ENCODE measurements around the gene CNGA3.

CNGA3 gene

DNA sequence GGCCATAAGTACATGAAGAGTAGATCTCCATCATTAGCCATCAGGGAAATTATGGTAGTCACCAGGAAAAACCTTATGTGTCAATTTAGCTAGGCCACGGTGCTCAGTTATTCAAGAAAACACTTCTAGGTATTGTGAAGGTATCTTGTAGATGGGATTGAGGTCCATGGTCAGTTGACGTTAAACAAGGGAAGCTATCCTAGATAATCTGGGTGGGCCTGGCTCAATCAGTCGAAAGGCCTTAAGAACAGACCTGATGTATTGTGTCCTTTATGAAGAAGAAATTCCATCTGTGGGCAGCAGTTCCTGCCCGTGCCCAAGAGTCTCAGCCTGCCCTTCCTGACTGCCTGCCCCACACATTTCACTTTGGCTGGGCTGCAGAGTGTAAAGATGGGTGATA lies 16.7 kb upstream of the CNGA3 start:
- DNase-seq, result no peak

DNA sequence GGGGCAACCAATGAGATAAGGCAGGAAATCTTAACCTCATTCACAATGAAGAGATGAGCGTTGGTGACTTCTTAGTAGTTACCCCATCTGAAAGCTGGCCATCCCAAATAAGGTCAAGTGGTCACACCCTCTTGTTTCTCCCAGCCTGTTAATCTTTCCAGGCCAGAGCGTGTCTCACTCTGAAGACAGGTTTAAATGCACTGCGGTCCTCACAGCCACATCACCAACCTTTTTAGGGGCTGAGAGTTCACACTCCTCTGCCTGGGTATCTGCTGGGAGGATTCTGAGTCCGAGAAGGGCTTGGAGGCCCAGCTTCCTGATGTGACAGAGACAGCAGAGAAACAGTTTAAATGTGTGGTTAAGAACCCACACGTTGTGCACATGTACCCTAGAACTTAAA lies 13.3 kb upstream of the CNGA3 start:
- no peak for DNase-seq

DNA sequence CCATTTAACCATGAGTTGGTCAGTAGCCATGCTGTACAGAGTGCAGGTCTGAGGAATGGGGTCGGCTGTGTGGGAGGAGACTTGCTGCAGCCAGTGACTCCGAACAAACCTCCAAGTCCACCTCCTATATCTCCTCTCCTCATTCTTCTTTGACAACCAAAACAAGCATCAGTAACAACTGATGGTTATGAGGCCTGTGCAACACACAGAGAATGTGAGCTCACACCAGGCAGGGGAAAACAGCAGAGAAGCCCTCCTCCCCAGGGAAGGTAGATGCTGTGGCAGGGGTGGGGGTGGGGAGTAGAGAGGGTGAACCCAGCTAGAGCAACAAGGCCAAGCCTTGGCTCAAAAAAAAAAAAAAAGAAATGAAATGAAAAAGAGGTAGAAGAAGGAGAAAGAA lies 12.3 kb upstream of the CNGA3 start:
- peak; percentile 57 for DNase-seq

- DNase-seq, result peak; percentile 96
These were observed 11.7 kb upstream of the CNGA3 start for GRCh38 chr2:98334439-98335078.

GRCh38 chr2:98335271-98335670 lies 11.0 kb upstream of the CNGA3 start:
- DNase-seq, result no peak

- no peak for DNase-seq
These were observed 5.0 kb upstream of the CNGA3 start for GRCh38 chr2:98341241-98341640.

DNA sequence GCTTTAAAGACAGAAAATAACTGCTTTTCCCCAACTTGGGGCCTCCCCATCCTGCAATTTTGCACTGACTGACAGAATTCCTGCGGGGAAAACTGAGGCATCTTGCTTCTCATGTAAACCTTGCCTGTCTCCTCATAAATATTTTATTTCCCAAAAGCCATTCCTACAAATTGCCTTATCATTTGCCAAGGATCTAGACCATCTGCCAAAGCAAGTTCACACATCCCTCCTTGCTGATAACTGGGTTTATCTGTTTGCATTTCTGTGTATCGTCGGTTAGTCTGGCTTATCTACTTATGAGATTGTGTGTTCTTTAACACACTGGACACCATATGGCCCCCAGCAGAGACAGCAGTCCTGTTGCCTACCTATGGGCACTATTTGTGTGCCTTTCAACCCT lies 3.0 kb upstream of the CNGA3 start:
- no peak for DNase-seq

DNA sequence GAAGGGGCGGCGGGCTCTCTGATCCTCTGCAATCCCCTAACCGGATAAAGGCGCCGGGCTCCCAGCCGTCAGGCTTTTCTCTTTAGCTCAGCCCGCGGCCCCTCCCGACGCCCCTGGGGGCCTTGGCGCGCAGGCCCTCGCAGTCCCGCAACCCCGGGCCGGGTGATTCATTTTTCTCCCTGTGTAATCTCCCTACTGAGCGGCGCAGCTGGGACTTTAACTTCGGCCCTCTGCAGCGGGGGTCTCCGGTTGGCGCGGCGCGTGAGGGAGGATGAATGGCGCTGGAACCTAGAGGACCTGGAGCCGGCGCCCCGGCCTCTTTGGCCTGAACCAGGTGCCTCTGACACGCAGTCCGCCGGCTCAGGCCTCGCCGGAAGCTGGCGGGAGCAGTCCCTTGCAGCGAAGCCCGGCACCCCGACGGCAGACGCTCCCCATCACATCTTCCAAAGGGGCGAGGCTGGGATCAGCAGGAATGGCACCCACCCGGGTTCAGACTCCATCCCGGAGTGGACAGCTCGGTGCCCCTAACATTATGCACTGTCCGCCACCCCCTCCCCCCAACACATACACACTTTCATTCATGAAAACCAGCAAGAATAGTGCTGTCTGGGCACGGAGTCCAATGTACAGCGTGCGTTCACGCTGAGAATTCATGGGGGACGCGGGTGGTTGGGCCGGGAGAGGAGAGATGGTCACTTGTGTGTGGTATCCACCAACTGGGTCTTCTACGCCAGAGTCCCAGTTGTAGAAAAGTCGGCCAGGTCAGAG lies 1.2 kb downstream of the CNGA3 start:
- no peak for DNase-seq

DNA sequence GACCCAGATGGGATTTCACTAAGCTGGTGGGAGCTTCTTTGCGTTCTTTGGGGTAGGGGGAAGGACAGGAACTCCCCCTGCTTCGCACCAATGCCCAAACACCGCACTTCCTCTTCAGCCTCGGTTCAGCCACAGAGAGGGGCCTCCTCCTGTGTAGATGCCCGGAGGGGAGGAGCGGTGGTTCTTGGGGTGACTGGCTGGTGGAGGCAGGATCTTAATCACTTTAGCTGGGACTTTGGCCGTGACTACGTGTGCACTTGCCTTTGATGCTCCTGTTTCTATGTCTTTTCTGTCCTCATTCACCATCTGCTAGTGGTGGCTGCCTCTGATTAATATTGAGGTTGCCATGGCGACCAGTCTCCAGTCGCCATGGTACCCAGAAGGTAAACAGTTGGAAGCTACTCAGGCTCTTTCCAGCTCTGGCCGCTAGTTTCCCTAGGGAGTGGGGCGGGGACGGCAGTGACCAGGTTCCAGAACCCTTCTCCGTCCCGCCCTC lies 1.9 kb downstream of the CNGA3 start:
- DNase-seq, result no peak

GRCh38 chr2:98350411-98350810 lies 4.2 kb downstream of the CNGA3 start:
- no peak for DNase-seq

DNA sequence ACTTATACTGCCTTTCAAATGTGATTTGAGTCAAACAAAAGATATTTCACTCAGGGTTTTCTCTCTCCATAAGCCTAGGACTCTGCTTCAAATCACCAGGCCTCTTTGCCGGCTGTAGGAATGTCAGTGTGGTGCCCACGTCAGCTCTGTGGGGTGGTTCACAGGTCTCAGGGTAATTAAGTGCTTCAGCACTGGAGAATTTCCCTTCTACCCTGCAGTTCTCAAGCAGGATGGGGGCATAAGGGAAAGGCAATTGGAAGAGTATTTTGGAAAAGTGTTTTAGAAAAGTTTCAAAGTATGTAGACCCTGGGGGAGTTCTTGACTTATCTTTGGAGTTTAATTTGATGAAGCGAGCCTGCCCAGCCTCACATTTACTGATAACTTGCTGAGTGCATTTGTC lies 9.6 kb downstream of the CNGA3 start:
- no peak for DNase-seq

- no peak for DNase-seq
These were observed 10.5 kb downstream of the CNGA3 start for GRCh38 chr2:98356729-98357128.

- no peak for DNase-seq
These were observed 11.6 kb downstream of the CNGA3 start for GRCh38 chr2:98357849-98358248.

- no peak for DNase-seq
These were observed 13.7 kb downstream of the CNGA3 start for GRCh38 chr2:98359986-98360385.

- no peak for DNase-seq
These were observed 21.5 kb downstream of the CNGA3 start for GRCh38 chr2:98367721-98368120.

- no peak for DNase-seq
These were observed 23.5 kb downstream of the CNGA3 start for GRCh38 chr2:98369710-98370239.

- DNase-seq, result no peak
These were observed 25.9 kb downstream of the CNGA3 start for GRCh38 chr2:98372121-98372520.

- DNase-seq, result no peak
These were observed 26.3 kb downstream of the CNGA3 start for GRCh38 chr2:98372579-98372978.

- no peak for DNase-seq
These were observed 28.0 kb downstream of the CNGA3 start for GRCh38 chr2:98374286-98374685.

GRCh38 chr2:98374958-98375570 lies 28.8 kb downstream of the CNGA3 start:
- no peak for DNase-seq

- no peak for DNase-seq
These were observed 30.1 kb downstream of the CNGA3 start for GRCh38 chr2:98376301-98376910.

DNA sequence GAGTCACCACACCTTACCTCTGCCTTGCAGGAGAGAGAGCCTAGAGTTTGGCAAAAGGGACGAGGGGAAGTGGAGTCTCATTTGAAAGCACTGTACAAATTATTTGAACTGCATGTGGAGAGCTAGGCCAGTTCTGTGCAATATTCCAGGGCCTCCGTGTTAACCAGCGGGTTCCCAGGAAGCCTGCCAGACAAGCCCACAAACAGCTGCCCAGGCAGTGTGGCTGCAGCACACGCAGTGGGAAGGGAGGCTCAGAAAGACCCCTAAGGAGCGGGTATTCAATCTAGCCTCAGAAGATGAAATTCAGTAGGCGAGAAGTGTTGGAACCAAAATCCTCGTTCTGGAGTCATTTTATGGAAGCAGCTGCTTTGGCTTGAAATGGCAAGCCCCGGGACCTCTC lies 30.7 kb downstream of the CNGA3 start:
- no peak for DNase-seq

DNA sequence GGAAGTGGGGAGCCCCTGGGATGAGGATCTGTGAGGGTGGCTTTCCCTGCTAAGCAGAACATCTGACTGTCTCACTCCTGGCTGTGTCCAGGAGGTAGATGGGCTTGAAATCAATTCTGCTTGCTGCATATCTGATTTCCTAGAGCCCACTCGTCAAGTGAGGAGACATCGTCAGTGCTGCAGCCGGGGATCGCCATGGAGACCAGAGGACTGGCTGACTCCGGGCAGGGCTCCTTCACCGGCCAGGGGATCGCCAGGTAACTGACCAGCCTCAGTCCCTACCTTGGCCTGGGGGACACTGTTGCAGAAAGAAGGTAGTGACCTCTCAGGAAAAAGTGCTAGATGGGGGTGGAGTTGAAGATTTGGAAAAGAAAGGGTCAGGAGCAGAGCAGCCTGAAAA lies 31.3 kb downstream of the CNGA3 start:
- DNase-seq, result no peak

Data from fibroblast of skin of right biceps (primary cell).